Tibial artery (tissue), 4 donors: ENCODE results near the gene NUMA1.
A peak's percentile ranks its signal among the peaks of the same experiment; 100 is the strongest.

Experiments used
- DNase-seq, 2 donors: peaks; one replicate each; pipeline ENCODE4 v3.0.0-alpha.2; 2019
- H3K27ac ChIP-seq, 2 donors: fragments of 200-600 bp; sonication (generic) in 1 of 2; 1 replicate in 1 of 2; 2 replicates in 1 of 2; pipeline ENCODE4 v1.5.1; 2018 to 2019; ENCODE audit warnings: mild to moderate bottlenecking in 1 of 2
- H3K27me3 ChIP-seq, 2 donors: fragments of 200-600 bp; sonication (generic) in 1 of 2; one replicate each; pipeline versions ENCODE4 v1.5.1 to v1.6.0; 2016 to 2019
- H3K36me3 ChIP-seq, 3 donors: fragments of 200-600 bp; sonication (generic) in 2 of 3; one replicate each; pipeline ENCODE4 v1.5.1; 2016 to 2019; ENCODE audit warnings: mild to moderate bottlenecking in 2 of 3
- H3K4me1 ChIP-seq, 4 donors: fragments of 200-600 bp; sonication (generic) in 2 of 4; 1 replicate in 3 of 4; 2 replicates in 1 of 4; pipeline ENCODE4 v1.5.1; 2016 to 2019
- H3K4me3 ChIP-seq, 2 donors: fragments of 200-600 bp; sonication (generic) in 1 of 2; 1 replicate in 1 of 2; 2 replicates in 1 of 2; pipeline ENCODE4 v1.5.1; 2018 to 2019; ENCODE audit warnings: mild to moderate bottlenecking in 2 of 2
- H3K9me3 ChIP-seq, 3 donors: fragments of 200-600 bp; sonication (generic) in 1 of 3; one replicate each; pipeline ENCODE4 v1.5.1; 2016 to 2019
- CTCF ChIP-seq, 2 experiments: fragments of 200-600 bp in 1 of 2; fragments of 450-650 bp in 1 of 2; IDR thresholded peaks; one replicate each; pipeline ENCODE4 v1.5.1; 2017 to 2019; ENCODE audit warnings: antibody characterized with exemption in 2 of 2, mild to moderate bottlenecking in 1 of 2, moderate library complexity in 1 of 2
- intact Hi-C: fragments of 100-400 bp; cut with DNase I; formaldehyde crosslinking; loops from one replicate; pipeline ENCODE4 v1.15.0; 2023; ENCODE audit warnings: low total_unique reads

NUMA1 gene

DNA sequence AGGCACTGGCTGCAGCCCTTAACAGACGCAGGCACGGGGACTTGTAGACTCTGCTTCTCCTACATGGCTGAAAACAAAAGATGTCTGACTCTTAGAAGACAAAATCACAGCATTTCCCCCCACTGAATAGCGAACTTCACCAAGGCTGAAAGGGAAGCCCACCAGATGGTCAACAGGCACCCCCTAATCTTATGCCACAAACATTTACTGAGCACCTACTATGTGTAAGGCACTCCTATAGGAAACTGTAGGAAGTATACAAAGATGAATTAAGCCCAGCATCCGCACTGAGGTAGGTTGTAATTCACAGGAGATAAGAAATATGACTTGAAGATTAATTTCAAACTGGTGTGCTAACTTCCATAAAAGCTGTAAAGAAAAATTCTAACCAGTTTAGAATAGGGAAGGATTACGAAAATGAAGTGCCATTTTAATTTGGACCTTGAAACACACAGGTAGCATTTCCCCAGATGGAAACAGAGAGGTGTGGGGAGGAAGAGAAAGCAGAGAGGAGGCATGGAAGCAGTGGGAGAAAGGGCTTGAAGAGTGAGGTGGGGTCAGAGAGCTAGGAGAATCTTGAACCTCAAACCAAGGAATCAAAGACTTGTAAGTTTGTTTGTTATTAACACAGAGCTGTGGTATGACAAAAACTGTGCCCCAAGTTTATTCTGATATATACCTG is 38.1 kb downstream of the NUMA1 start:
- TF ChIP-seq CTCF (IDR thresholded peaks at IDR 0.05): no peak
- Histone ChIP-seq H3K36me3 (peaks cover 0 to 7% (median 0%) of the 10 kb centered on the region in 3 donors), H3K27me3 (no peaks in the 10 kb centered on the region), H3K9me3 (no peaks in the 10 kb centered on the region), H3K27ac (peak overlapping the region; percentile 86 to 92), H3K4me3 (peak overlapping the region; percentile 54 to 55), H3K4me1 (peaks cover 0 to 50% (median 31%) of the 10 kb centered on the region in 4 donors)
- no peak for DNase-seq
- intact Hi-C loops: no loop called here

- H3K4me3 ChIP-seq: peak overlapping the region; percentile 54 to 55
- peak; percentile 82 to 93 for DNase-seq
- H3K27me3 ChIP-seq: no peaks in the 10 kb centered on the region
- H3K36me3 ChIP-seq: no peaks in the 10 kb centered on the region
- H3K27ac ChIP-seq: peak overlapping the region; percentile 86 to 92
- no peaks in the 10 kb centered on the region for H3K9me3 ChIP-seq
- no peak for TF ChIP-seq CTCF (IDR thresholded peaks at IDR 0.05)
- intact Hi-C loops: loop anchor here (2.0 kb wide), 1 partner anchor 39 kb away; the partner anchor contains the start of genes LRRC51 and NUMA1
- H3K4me1 ChIP-seq: peaks cover 0 to 56% (median 38%) of the 10 kb centered on the region in 4 donors
Measured at GRCh38 chr11:72041364-72042063, 38.8 kb downstream of the NUMA1 start.

DNA sequence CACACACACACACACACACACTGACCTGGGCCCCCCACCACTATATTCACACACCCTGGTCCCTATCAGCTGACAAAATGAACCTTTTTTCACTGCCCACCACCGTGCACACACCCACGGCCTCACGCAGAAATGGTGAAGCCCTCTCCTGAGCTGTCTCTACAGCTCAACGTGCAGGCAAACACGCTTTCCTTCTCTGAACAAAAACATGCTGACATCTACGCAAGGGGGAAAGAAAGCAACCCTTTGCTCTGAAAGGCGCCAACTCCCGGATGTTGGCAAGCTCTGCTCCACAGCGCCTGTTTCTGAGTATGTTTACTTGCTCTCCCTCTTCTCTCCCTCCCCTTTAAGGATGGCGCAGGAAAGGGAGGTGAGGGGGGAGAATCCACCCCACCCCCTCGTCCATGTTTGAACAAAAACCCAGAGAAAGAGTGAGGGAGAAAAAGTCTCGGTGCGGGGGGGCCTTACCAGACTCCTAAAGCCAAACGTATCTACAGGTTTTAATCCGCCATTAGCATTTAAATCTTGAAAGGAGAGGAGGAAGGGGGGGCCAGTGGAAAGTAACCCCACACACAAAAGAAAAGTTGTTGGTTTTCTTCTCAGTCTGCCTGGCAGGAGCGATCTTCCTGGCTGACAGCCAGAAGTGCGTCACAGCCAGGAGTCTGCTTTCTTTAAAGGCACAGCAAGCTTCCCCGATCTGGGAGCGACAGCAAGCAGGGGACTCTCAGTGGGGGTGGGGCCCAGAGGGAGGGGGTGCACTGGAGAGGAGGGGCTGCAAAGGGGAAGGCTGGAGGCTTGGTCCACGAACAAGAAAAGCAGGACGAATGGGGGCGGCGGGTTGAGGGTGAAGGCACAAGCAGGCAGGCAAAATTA is 39.6 kb downstream of the NUMA1 start:
- peaks cover under 1 to 4% (median 2%) of the 10 kb centered on the region in 3 donors for H3K36me3 ChIP-seq
- no peaks in the 10 kb centered on the region for H3K9me3 ChIP-seq
- DNase-seq: peak; percentile 97 to 98
- no peak for TF ChIP-seq CTCF (IDR thresholded peaks at IDR 0.05)
- peak overlapping the region; percentile 86 to 92 for H3K27ac ChIP-seq
- peaks cover 0 to 63% (median 46%) of the 10 kb centered on the region in 4 donors for H3K4me1 ChIP-seq
- intact Hi-C loops: loop anchor here (2.0 kb wide), 1 partner anchor 40 kb away; the partner anchor contains the start of genes LRRC51 and NUMA1
- H3K27me3 ChIP-seq: no peaks in the 10 kb centered on the region
- H3K4me3 ChIP-seq: peak overlapping the region; percentile 54 to 55

DNA sequence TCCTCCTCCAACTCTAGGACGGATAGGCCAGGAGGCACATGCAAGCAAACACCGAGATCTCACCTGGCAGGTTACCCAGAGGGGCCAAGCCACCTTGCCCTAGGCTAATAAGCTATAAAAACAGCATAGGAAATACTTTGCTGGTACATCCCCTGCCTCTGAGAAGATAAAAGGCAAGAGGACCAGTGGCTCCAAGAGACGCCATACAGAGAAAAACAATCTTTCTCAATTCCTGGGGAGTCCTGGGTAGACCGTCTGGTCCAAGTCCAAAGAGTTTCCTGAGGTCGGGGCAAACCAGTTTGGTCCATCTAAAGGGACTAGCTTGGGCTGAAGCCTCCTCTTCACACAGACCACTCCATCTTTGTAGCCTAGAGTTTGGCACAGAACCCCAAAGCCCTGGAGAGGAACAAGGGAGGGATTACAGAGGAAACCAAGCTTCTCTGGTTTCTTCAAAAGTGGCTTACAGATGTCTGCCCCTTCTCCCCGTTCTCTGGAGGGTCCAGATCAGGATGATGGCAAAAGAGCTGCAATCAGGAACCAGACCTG is 40.4 kb downstream of the NUMA1 start:
- peaks cover 8 to 12% (median 10%) of the 10 kb centered on the region in 3 donors for H3K36me3 ChIP-seq

More for the DNA sequence above, 40.4 kb downstream of the NUMA1 start:
- intact Hi-C loops: loop anchor here (2.0 kb wide), 1 partner anchor 41 kb away; the partner anchor contains the start of genes LRRC51 and NUMA1
- H3K4me3 ChIP-seq: peak overlapping the region; percentile 54 to 55
- H3K9me3 ChIP-seq: no peaks in the 10 kb centered on the region
- DNase-seq: no peak
- peak overlapping the region; percentile 86 to 92 for H3K27ac ChIP-seq
- H3K27me3 ChIP-seq: no peaks in the 10 kb centered on the region
- TF ChIP-seq CTCF (IDR thresholded peaks at IDR 0.05): no peak
- peaks cover 0 to 69% (median 50%) of the 10 kb centered on the region in 4 donors for H3K4me1 ChIP-seq
